Stimulated activated CD4-positive, alpha-beta T cell treated with anti-CD3 and anti-CD28 coated beads, TNF-alpha, amount 100 ng/mL, for 1 hour (primary cell): ENCODE data around the gene ZCCHC17.
"Not testable (repeated sequence)": the region's sequence is repeated elsewhere in the genome, so short reads cannot be mapped to it uniquely, and the experiment has no call there.

Source experiments
- DNase-seq, 3 donors: peaks; one replicate each; pipeline ENCODE4 v3.0.0-alpha.2; 2020; ENCODE audit warnings: low read depth in 3 of 3, low spot score in 1 of 3

The ZCCHC17 gene

GRCh38 chr1:31296486-31297276 is at the start of gene ZCCHC17, which contains the start of gene SNRNP40:
TSS of gene ZCCHC17 (plus strand) at chr1:31297032. CDS start at chr1:31310099, 13,067 bp downstream.
TSS of gene SNRNP40 (minus strand) at chr1:31296788. CDS start at chr1:31296751, 37 bp downstream.
- DNase-seq, result peak; percentile 73 to 84 (median 83)

- DNase-seq, result no peak
Measured at GRCh38 chr1:31248276-31248675, 48.6 kb upstream of the ZCCHC17 start.

- no peak for DNase-seq
Measured at GRCh38 chr1:31249854-31250253, 47.0 kb upstream of the ZCCHC17 start.

GRCh38 chr1:31257213-31257612 is 39.6 kb upstream of the ZCCHC17 start:
- DNase-seq, result no peak

GRCh38 chr1:31258581-31258980 is 38.3 kb upstream of the ZCCHC17 start:
- no peak for DNase-seq

GRCh38 chr1:31259746-31260145 is 37.1 kb upstream of the ZCCHC17 start:
- DNase-seq, result no peak

GRCh38 chr1:31261916-31262315 is 34.9 kb upstream of the ZCCHC17 start:
- no peak for DNase-seq

GRCh38 chr1:31262393-31262792 is 34.4 kb upstream of the ZCCHC17 start:
- DNase-seq, result not testable (repeated sequence)

GRCh38 chr1:31263408-31263807 is 33.4 kb upstream of the ZCCHC17 start:
- no peak for DNase-seq

- DNase-seq, result no peak
Measured at GRCh38 chr1:31264790-31265386, 31.9 kb upstream of the ZCCHC17 start.

- DNase-seq, result no peak
Measured at GRCh38 chr1:31266547-31266946, 30.3 kb upstream of the ZCCHC17 start.

GRCh38 chr1:31272369-31272768 is 24.5 kb upstream of the ZCCHC17 start:
- no peak for DNase-seq

- DNase-seq, result no peak
Measured at GRCh38 chr1:31273619-31274018, 23.2 kb upstream of the ZCCHC17 start.

- not testable (repeated sequence) for DNase-seq
Measured at GRCh38 chr1:31282426-31282825, 14.4 kb upstream of the ZCCHC17 start.

GRCh38 chr1:31287791-31288190 is 9.0 kb upstream of the ZCCHC17 start:
- not testable (repeated sequence) for DNase-seq

GRCh38 chr1:31289021-31289420 is 7.8 kb upstream of the ZCCHC17 start:
- no peak for DNase-seq

- no peak for DNase-seq
Measured at GRCh38 chr1:31295874-31296485, 852 bp upstream of the ZCCHC17 start.

- no peak for DNase-seq
Measured at GRCh38 chr1:31297277-31298247, 730 bp downstream of the ZCCHC17 start.

- no peak for DNase-seq
Measured at GRCh38 chr1:31299365-31299764, 2.5 kb downstream of the ZCCHC17 start.

GRCh38 chr1:31300193-31300592 is 3.4 kb downstream of the ZCCHC17 start:
- DNase-seq, result no peak
